Calu3 (cell line): Measurements from ENCODE around the gene TMEM147. TPM values are rescaled to one million over a fixed set of nuclear protein-coding genes. Genes with fewer than 3 reads are reported as not detected.

Source experiments
- BruUV-seq: library from RNA; stranded (reverse); fragments of 400-500 nt; replicated peaks from 2 replicates; lab custom pipeline; 2021; lab: Mats Ljungman, UMichigan
- CTCF ChIA-PET: fragments of 300-600 bp; sonication (Branson Sonifier 250); formaldehyde crosslinking; loops from one replicate; lab custom pipeline; 2022; ENCODE audit warnings: antibody characterized with exemption; lab: Charles Lee
- DNase-seq: peaks from one replicate; pipeline ENCODE4 v3.0.0; 2022
- H3K27ac Mint-ChIP-seq: one replicate; pipeline ENCODE4 v1.8.0; 2022; ENCODE audit warnings: mixed read lengths; ENCODE audit not compliant: unreplicated experiment
- H3K27me3 Mint-ChIP-seq: one replicate; pipeline ENCODE4 v1.8.0; 2022; ENCODE audit warnings: mixed read lengths; ENCODE audit not compliant: unreplicated experiment
- H3K36me3 Mint-ChIP-seq: one replicate; pipeline ENCODE4 v1.8.0; 2022; ENCODE audit warnings: mild to moderate bottlenecking, moderate library complexity, mixed read lengths; ENCODE audit not compliant: insufficient read depth, unreplicated experiment
- H3K4me1 Mint-ChIP-seq: one replicate; pipeline ENCODE4 v1.8.0; 2022; ENCODE audit warnings: mild to moderate bottlenecking, low read depth, mixed read lengths; ENCODE audit not compliant: unreplicated experiment
- H3K4me3 Mint-ChIP-seq: one replicate; pipeline ENCODE4 v1.8.0; 2022; ENCODE audit warnings: mild to moderate bottlenecking, low read depth, moderate library complexity, mixed read lengths; ENCODE audit not compliant: unreplicated experiment
- H3K9me3 Mint-ChIP-seq: one replicate; pipeline ENCODE4 v1.8.0; 2022; ENCODE audit warnings: low read depth, mixed read lengths; ENCODE audit not compliant: unreplicated experiment
- CTCF ChIP-seq: fragments of 200-600 bp; IDR thresholded peaks from one replicate; pipeline ENCODE4 v1.8.0; 2022; ENCODE audit warnings: antibody characterized with exemption; ENCODE audit not compliant: unreplicated experiment
- intact Hi-C: fragments of 100-400 bp; cut with micrococcal nuclease; formaldehyde crosslinking; loops from one replicate; pipeline ENCODE4 v1.10.0; 2022; ENCODE audit not compliant: unreplicated experiment
- total RNA-seq: library from RNA; stranded (reverse); gene quantifications from 2 replicates; pipeline ENCODE4 v1.2.3, GENCODE V29; 2022

The TMEM147 gene
- total RNA-seq, 1 experiment from 2014 or later = 118 TPM

GRCh38 chr19:35553385-35554000 lies 8.1 kb downstream of the TMEM147 start:
- intact Hi-C loops = no loop called here
- Mint-ChIP-seq H3K27ac (no peak overlapping the region), H3K27me3 (peaks cover 51% of the 10 kb centered on the region), H3K36me3 (peaks cover 13% of the 10 kb centered on the region), H3K4me1 (peaks cover 12% of the 10 kb centered on the region), H3K9me3 (no peaks in the 10 kb centered on the region), H3K4me3 (no peak overlapping the region)
- no TSS peak for BruUV-seq
- CTCF ChIA-PET = interaction anchor here (0.6 kb wide), 1 partner anchor 122 kb away, joined by 3 read pairs; no protein-coding TSS in a partner anchor
- no peak for DNase-seq
- no peak for TF ChIP-seq CTCF

GRCh38 chr19:35554076-35554475 lies 8.7 kb downstream of the TMEM147 start:
- H3K9me3 Mint-ChIP-seq = no peaks in the 10 kb centered on the region
- peaks cover 6% of the 10 kb centered on the region for H3K4me1 Mint-ChIP-seq
- no TSS peak for BruUV-seq
- no peak overlapping the region for H3K27ac Mint-ChIP-seq
- TF ChIP-seq CTCF = no peak
- peaks cover 54% of the 10 kb centered on the region for H3K27me3 Mint-ChIP-seq
- no peak for DNase-seq
- intact Hi-C loops = loop anchor here (2.0 kb wide), 2 partner anchors 139 to 163 kb away; no protein-coding TSS in a partner anchor
- CTCF ChIA-PET = interaction anchor here (0.6 kb wide), 1 partner anchor 123 kb away, joined by 3 read pairs; no protein-coding TSS in a partner anchor
- peaks cover 8% of the 10 kb centered on the region for H3K36me3 Mint-ChIP-seq
- no peak overlapping the region for H3K4me3 Mint-ChIP-seq

- DNase-seq = peak; percentile 71
- Mint-ChIP-seq H3K27me3 (peaks cover 67% of the 10 kb centered on the region), H3K4me3 (no peak overlapping the region), H3K27ac (no peak overlapping the region), H3K9me3 (no peaks in the 10 kb centered on the region), H3K36me3 (peaks cover under 1% of the 10 kb centered on the region), H3K4me1 (no peaks in the 10 kb centered on the region)
- CTCF ChIA-PET = interaction anchor here (0.6 to 1.0 kb wide), 4 partner anchors 8 to 137 kb away, joined by 3 read pairs; partner anchors contain the start of gene ATP4A
- intact Hi-C loops = loop anchor here (2.0 kb wide), 2 partner anchors 137 to 161 kb away; no protein-coding TSS in a partner anchor
- BruUV-seq = no TSS peak
- peak; percentile 77 for TF ChIP-seq CTCF
These were observed 10.0 kb downstream of the TMEM147 start for GRCh38 chr19:35555301-35556005.

- intact Hi-C loops = no loop called here
- CTCF ChIA-PET = interaction anchor here (0.6 to 1.1 kb wide), 4 partner anchors 47 to 137 kb away, joined by 3 read pairs; no protein-coding TSS in a partner anchor
- H3K4me3 Mint-ChIP-seq = no peak overlapping the region
These were observed 10.7 kb downstream of the TMEM147 start for GRCh38 chr19:35556025-35556590.

More at GRCh38 chr19:35556025-35556590, 10.7 kb downstream of the TMEM147 start:
- H3K27ac Mint-ChIP-seq = no peak overlapping the region
- no peaks in the 10 kb centered on the region for H3K4me1 Mint-ChIP-seq
- H3K27me3 Mint-ChIP-seq = peaks cover 74% of the 10 kb centered on the region
- no TSS peak for BruUV-seq
- TF ChIP-seq CTCF = no peak
- no peak for DNase-seq
- H3K36me3 Mint-ChIP-seq = no peaks in the 10 kb centered on the region
- no peaks in the 10 kb centered on the region for H3K9me3 Mint-ChIP-seq
